ENCODE data around the gene TAS2R9. TPM values are rescaled to one million over a fixed set of nuclear protein-coding genes. Genes with fewer than 3 reads are reported as not detected.

Gene TAS2R9
- total RNA-seq, 1 donor from 2014 or later = 0.26 TPM

DNA sequence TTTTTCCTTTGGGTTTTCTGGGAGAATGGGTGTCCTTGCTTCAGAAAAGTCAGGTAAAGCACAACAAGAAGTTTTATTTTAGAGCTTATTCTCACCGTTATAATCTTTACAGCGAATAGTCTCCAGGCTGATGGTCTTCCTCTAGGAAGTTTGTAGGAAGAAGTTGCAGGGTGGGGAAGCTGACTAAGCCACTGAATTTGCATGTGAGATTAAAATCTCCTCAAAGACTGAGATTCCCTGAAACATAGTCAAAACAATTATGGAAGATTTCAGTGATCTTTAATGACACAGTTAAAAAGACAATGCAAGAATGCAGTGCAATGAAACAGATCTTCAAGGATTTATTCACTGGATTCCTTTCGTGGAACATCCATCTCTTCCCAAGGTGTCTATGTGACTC lies 15.0 kb upstream of the TAS2R9 start:
- Mint-ChIP-seq H3K4me1 (ENCODE audit: low read depth) (no peaks in the 10 kb centered on the region), H3K27ac (no peak overlapping the region), H3K36me3 (ENCODE audit: insufficient read depth) (peaks cover 3% of the 10 kb centered on the region), H3K27me3 (peaks cover 2% of the 10 kb centered on the region), H3K9me3 (ENCODE audit: low read depth) (no peaks in the 10 kb centered on the region), H3K4me3 (ENCODE audit: low read depth) (no peak overlapping the region)
- TF ChIP-seq, protein P1, sequence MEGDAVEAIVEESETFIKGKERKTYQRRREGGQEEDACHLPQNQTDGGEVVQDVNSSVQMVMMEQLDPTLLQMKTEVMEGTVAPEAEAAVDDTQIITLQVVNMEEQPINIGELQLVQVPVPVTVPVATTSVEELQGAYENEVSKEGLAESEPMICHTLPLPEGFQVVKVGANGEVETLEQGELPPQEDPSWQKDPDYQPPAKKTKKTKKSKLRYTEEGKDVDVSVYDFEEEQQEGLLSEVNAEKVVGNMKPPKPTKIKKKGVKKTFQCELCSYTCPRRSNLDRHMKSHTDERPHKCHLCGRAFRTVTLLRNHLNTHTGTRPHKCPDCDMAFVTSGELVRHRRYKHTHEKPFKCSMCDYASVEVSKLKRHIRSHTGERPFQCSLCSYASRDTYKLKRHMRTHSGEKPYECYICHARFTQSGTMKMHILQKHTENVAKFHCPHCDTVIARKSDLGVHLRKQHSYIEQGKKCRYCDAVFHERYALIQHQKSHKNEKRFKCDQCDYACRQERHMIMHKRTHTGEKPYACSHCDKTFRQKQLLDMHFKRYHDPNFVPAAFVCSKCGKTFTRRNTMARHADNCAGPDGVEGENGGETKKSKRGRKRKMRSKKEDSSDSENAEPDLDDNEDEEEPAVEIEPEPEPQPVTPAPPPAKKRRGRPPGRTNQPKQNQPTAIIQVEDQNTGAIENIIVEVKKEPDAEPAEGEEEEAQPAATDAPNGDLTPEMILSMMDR (IDR thresholded peaks at IDR 0.05; ENCODE audit: unreplicated experiment) = no peak
- no peak for DNase-seq (ENCODE audit: low spot score, unreplicated experiment)

DNA sequence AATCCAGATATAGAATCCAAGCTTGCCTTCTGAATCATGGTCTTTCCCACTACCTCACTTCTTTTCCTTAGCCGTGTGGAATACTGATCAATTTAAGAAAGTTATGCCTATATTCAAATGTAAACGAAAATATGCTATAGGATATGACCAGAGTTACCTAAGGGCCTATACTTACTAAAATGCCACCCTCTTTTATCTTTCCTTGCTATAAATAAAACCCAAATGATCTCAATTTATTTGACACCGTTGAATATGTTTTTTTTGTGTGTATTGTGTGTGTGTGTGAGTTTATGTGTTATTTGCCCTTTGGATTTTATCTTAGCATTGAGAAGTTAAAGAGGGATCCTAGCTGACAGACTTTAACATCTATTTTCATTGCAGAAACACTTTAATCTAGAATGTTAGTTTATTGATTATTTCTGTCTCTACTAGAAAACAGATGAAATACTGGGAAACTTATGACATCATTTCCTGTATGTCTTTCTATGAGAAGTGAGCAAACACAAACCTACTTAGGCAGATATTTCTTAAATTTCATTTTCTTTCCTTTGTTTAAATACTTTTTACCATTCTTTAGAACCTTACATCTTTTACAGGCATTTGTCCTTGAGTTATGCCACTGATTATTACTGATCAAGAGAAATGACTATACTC lies 2.0 kb upstream of the TAS2R9 start:
- TF ChIP-seq, protein P1 (IDR thresholded peaks at IDR 0.05; ENCODE audit: unreplicated experiment) = no peak
- DNase-seq (ENCODE audit: low spot score, unreplicated experiment) = no peak
- H3K27me3 Mint-ChIP-seq = peaks cover 39% of the 10 kb centered on the region
- peaks cover 27% of the 10 kb centered on the region for H3K4me1 Mint-ChIP-seq (ENCODE audit: low read depth)
- H3K4me3 Mint-ChIP-seq (ENCODE audit: low read depth) = no peak overlapping the region
- peaks cover 1% of the 10 kb centered on the region for H3K36me3 Mint-ChIP-seq (ENCODE audit: insufficient read depth)
- H3K27ac Mint-ChIP-seq = no peak overlapping the region
- peaks cover 10% of the 10 kb centered on the region for H3K9me3 Mint-ChIP-seq (ENCODE audit: low read depth)

DNA sequence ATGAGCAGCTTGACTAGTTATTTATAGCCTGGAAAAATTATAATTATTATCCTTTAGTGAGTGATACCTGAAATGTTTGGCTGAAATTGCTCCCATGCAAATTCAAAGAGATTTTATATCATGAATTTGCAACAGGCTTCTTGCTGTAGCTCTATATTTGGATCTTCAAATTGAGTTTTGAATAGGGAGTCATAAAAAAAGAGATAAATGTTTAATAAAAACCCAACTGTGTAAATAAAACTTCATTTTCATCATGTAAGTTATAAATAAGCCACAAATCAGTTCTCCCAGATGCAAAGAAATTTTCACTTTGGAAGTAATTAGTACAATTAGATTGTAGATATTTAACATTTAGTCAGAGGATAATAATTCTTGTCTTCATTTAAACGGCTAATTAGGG lies 2.8 kb downstream of the TAS2R9 start, which contains the start of gene TAS2R8:
TAS2R8 (minus strand) TSS at position 101 of the 400 bp plus-strand sequence. CDS start 306 bp downstream, outside the sequence.
- H3K27ac Mint-ChIP-seq = no peak within 1 kb of the TSS
- H3K4me3 Mint-ChIP-seq (ENCODE audit: low read depth) = no peak within 1 kb of the TSS
- no peaks in the 10 kb centered on the region for H3K36me3 Mint-ChIP-seq (ENCODE audit: insufficient read depth)
- peaks cover 42% of the 10 kb centered on the region for H3K27me3 Mint-ChIP-seq
- TF ChIP-seq, protein P1 (IDR thresholded peaks at IDR 0.05; ENCODE audit: unreplicated experiment) = no peak
- DNase-seq (ENCODE audit: low spot score, unreplicated experiment) = no peak
- peaks cover 36% of the 10 kb centered on the region for H3K4me1 Mint-ChIP-seq (ENCODE audit: low read depth)
- H3K9me3 Mint-ChIP-seq (ENCODE audit: low read depth) = no peaks in the 10 kb centered on the region

DNA sequence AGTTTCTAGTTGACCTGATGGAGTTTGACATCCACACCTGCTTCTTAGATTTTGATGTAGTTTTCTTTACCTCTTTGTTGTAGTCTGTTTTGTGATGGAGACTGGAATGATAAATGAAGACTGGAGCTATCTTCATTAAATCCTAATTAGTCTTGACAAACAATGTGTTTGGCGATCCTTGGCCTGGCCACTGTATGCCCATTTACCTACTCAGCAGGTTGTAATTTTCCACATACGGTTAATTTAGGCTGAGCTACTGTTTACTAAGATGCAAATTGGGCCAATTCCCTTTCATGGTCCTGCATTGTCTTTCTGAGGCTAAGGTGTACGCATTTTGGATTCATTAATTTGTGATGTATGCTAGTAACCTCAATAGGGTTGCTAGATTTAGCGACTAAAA lies 7.4 kb downstream of the TAS2R9 start, which contains the start of gene TAS2R7:
TAS2R7 (minus strand) TSS at position 41 of the 400 bp plus-strand sequence. CDS start 57 bp downstream, outside the sequence.
- DNase-seq (ENCODE audit: low spot score, unreplicated experiment) = no peak
- H3K4me1 Mint-ChIP-seq (ENCODE audit: low read depth) = peaks cover 23% of the 10 kb centered on the region
- H3K36me3 Mint-ChIP-seq (ENCODE audit: insufficient read depth) = no peaks in the 10 kb centered on the region
- TF ChIP-seq, protein P1 (IDR thresholded peaks at IDR 0.05; ENCODE audit: unreplicated experiment) = no peak
- H3K4me3 Mint-ChIP-seq (ENCODE audit: low read depth) = no peak within 1 kb of the TSS
- H3K27ac Mint-ChIP-seq = no peak within 1 kb of the TSS
- H3K9me3 Mint-ChIP-seq (ENCODE audit: low read depth) = no peaks in the 10 kb centered on the region
- peaks cover 34% of the 10 kb centered on the region for H3K27me3 Mint-ChIP-seq

DNA sequence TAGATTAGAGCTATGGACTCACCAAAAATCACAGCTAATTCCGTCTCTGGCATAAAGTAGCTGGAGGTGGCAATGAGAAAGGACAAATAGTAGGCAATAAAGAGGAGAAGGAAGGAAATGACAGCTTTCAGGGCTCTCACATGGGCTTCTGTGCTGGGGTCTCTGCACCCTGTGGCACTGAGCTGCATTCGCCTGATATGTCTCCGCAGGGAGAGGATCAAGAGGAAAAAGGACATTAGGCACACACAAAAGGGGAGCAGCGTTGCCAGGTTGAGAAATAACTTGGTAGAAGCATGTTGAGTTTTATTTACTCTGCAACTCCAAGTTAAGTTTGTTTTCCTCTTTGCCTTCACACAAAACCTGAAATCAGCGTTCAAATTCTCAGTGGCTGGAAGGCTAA lies 8.2 kb downstream of the TAS2R9 start:
- peaks cover 31% of the 10 kb centered on the region for H3K27me3 Mint-ChIP-seq
- H3K4me3 Mint-ChIP-seq (ENCODE audit: low read depth) = no peak overlapping the region
- no peak for DNase-seq (ENCODE audit: low spot score, unreplicated experiment)
- H3K4me1 Mint-ChIP-seq (ENCODE audit: low read depth) = peaks cover 23% of the 10 kb centered on the region
- H3K36me3 Mint-ChIP-seq (ENCODE audit: insufficient read depth) = no peaks in the 10 kb centered on the region
- no peaks in the 10 kb centered on the region for H3K9me3 Mint-ChIP-seq (ENCODE audit: low read depth)
- no peak overlapping the region for H3K27ac Mint-ChIP-seq
- TF ChIP-seq, protein P1 (IDR thresholded peaks at IDR 0.05; ENCODE audit: unreplicated experiment) = no peak
